ENCODE results near the gene AXL.

- TF ChIP-seq CTCF (IDR thresholded peaks at IDR 0.05; ENCODE audit: low read depth, low read length): no peak
- no peak for TF ChIP-seq EZH2phosphoT487 (IDR thresholded peaks at IDR 0.05; ENCODE audit: low read depth)
Measured at GRCh38 chr19:41226053-41226873, 7.2 kb downstream of the AXL start.

All from OCI-LY3 (cell line).